Measurements from ENCODE around the gene C6orf163. TPM values are rescaled to one million over a fixed set of nuclear protein-coding genes. Genes with fewer than 3 reads are reported as not detected.

C6orf163 gene
- total RNA-seq, 1 donor: 3.9 TPM

DNA sequence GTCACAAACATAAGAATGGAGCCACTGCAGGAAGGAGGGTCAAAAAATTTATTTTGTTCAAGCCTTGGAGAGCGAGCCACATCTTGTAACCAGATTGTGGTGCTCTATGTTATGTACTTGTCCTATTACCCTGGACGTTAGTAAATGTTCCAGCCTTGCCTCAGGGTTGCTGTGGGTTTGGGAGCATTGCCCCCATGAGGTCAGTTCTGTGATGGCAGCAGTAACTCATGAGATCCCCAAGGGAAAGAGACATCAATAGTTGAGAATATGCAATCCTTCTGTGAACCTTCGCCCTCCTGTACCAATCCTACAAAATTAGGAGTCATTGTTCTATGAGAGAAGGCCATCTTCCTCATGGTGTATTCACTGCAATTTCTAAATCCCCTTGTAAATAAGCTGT lies 46.7 kb downstream of the C6orf163 start:
- H3K4me3 ChIP-seq (ENCODE audit: low read depth, low read length): no peak overlapping the region
- TF ChIP-seq, protein P1, sequence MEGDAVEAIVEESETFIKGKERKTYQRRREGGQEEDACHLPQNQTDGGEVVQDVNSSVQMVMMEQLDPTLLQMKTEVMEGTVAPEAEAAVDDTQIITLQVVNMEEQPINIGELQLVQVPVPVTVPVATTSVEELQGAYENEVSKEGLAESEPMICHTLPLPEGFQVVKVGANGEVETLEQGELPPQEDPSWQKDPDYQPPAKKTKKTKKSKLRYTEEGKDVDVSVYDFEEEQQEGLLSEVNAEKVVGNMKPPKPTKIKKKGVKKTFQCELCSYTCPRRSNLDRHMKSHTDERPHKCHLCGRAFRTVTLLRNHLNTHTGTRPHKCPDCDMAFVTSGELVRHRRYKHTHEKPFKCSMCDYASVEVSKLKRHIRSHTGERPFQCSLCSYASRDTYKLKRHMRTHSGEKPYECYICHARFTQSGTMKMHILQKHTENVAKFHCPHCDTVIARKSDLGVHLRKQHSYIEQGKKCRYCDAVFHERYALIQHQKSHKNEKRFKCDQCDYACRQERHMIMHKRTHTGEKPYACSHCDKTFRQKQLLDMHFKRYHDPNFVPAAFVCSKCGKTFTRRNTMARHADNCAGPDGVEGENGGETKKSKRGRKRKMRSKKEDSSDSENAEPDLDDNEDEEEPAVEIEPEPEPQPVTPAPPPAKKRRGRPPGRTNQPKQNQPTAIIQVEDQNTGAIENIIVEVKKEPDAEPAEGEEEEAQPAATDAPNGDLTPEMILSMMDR (IDR thresholded peaks at IDR 0.05; ENCODE audit: insufficient read depth, low read length): peak; percentile 34
- DNase-seq (ENCODE audit: low read depth): peak; percentile 17

DNA sequence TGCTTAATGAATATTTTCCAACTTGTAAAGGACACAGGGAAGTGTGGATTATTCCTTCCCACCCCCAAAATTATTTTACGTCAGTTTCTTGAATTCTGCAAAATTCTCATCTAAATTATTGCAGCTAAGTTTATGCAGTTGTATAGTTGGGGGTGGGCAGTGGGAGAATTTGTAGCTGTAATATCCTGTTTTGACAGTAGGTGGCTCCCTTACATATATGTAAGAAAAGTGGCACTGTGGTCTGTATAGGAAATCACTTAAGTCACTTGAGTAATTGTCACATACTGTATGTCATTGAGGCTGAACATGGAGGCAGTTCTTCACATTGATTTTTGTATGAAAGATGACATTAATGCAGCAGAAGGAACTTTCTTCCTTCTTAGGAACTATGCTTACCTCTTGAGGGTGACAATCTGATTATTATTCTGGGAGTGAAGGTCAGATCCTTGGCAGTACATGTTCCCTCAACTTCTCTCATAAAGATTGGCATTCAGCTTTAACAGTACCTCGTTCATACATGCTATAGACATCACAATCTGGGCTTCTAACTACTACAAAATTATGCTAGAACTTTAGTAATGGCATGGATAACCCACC lies 48.5 kb downstream of the C6orf163 start:
- peak; percentile 73 for DNase-seq (ENCODE audit: low read depth)
- TF ChIP-seq, protein P1 (IDR thresholded peaks at IDR 0.05; ENCODE audit: insufficient read depth, low read length): peak; percentile 72
- no peak overlapping the region for H3K4me3 ChIP-seq (ENCODE audit: low read depth, low read length)

DNA sequence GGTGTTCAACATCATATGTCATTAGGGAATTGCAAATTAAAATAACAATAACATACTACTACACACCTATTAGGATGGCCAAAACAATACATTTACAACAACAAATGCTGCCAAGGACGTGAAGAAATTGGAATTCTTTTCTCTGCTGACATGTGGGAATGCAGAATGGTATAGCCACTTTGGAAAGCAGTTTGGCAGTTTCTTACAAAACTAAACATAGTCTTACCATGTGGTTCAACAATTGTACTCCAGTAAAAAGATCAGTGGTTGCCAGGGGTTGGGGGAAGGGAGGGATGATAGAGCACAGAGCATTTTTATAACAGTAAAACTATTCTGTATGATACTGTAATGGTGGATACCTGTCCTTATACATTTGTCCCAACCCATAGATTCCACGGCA lies 50.8 kb downstream of the C6orf163 start:
- H3K4me3 ChIP-seq (ENCODE audit: low read depth, low read length): no peak overlapping the region
- DNase-seq (ENCODE audit: low read depth): no peak
- TF ChIP-seq, protein P1 (IDR thresholded peaks at IDR 0.05; ENCODE audit: insufficient read depth, low read length): no peak

- TF ChIP-seq, protein P1 (IDR thresholded peaks at IDR 0.05; ENCODE audit: insufficient read depth, low read length): no peak
Measured at GRCh38 chr6:87396595-87397392, 52.2 kb downstream of the C6orf163 start.

GRCh38 chr6:87397656-87398055 lies 53.0 kb downstream of the C6orf163 start:
- TF ChIP-seq, protein P1 (IDR thresholded peaks at IDR 0.05; ENCODE audit: insufficient read depth, low read length): no peak
- no peak overlapping the region for H3K4me3 ChIP-seq (ENCODE audit: low read depth, low read length)
- no peak for DNase-seq (ENCODE audit: low read depth)

More at GRCh38 chr6:87396595-87397392, 52.2 kb downstream of the C6orf163 start:
- DNase-seq (ENCODE audit: low read depth): no peak
- no peak overlapping the region for H3K4me3 ChIP-seq (ENCODE audit: low read depth, low read length)

- H3K4me3 ChIP-seq (ENCODE audit: low read depth, low read length): no peak overlapping the region
- TF ChIP-seq, protein P1 (IDR thresholded peaks at IDR 0.05; ENCODE audit: insufficient read depth, low read length): no peak
- DNase-seq (ENCODE audit: low read depth): no peak
Measured at GRCh38 chr6:87401832-87402231, 57.2 kb downstream of the C6orf163 start.
